Measurements from ENCODE around the gene CBFA2T3. TPM values are rescaled to one million over a fixed set of nuclear protein-coding genes. Genes with fewer than 3 reads are reported as not detected.

Gene CBFA2T3
- total RNA-seq, 1 donor from 2014 or later: 4.6 TPM

- no peak for TF ChIP-seq CTCF (conservative IDR thresholded peaks at IDR 0.05)
- no peaks in the 10 kb centered on the region for H3K4me1 Mint-ChIP-seq
- H3K4me3 Mint-ChIP-seq: no peak overlapping the region
- H3K27me3 Mint-ChIP-seq (ENCODE audit: low read depth): no peaks in the 10 kb centered on the region
- H3K9me3 Mint-ChIP-seq: no peaks in the 10 kb centered on the region
- H3K27ac Mint-ChIP-seq (ENCODE audit: unreplicated experiment): no peak overlapping the region
- no peaks in the 10 kb centered on the region for H3K36me3 Mint-ChIP-seq (ENCODE audit: low read depth)
- no peak for DNase-seq (ENCODE audit: low read depth, low spot score)
These were observed 111.3 kb downstream of the CBFA2T3 start for GRCh38 chr16:88865742-88866141.

GRCh38 chr16:88865310-88865709, 111.7 kb downstream of the CBFA2T3 start:
- no peaks in the 10 kb centered on the region for H3K4me1 Mint-ChIP-seq
- H3K4me3 Mint-ChIP-seq: no peak overlapping the region
- no peaks in the 10 kb centered on the region for H3K27me3 Mint-ChIP-seq (ENCODE audit: low read depth)
- DNase-seq (ENCODE audit: low read depth, low spot score): no peak
- H3K36me3 Mint-ChIP-seq (ENCODE audit: low read depth): no peaks in the 10 kb centered on the region
- no peak overlapping the region for H3K27ac Mint-ChIP-seq (ENCODE audit: unreplicated experiment)
- no peak for TF ChIP-seq CTCF (conservative IDR thresholded peaks at IDR 0.05)
- H3K9me3 Mint-ChIP-seq: no peaks in the 10 kb centered on the region

- no peak for DNase-seq (ENCODE audit: low read depth, low spot score)
- H3K27ac Mint-ChIP-seq (ENCODE audit: unreplicated experiment): no peak overlapping the region
- TF ChIP-seq CTCF (conservative IDR thresholded peaks at IDR 0.05): no peak
- no peaks in the 10 kb centered on the region for H3K36me3 Mint-ChIP-seq (ENCODE audit: low read depth)
- H3K4me3 Mint-ChIP-seq: no peak overlapping the region
- no peaks in the 10 kb centered on the region for H3K4me1 Mint-ChIP-seq
- no peaks in the 10 kb centered on the region for H3K27me3 Mint-ChIP-seq (ENCODE audit: low read depth)
- H3K9me3 Mint-ChIP-seq: no peaks in the 10 kb centered on the region
These were observed 112.5 kb downstream of the CBFA2T3 start for GRCh38 chr16:88864521-88864920.

- H3K4me1 Mint-ChIP-seq: no peaks in the 10 kb centered on the region
- H3K9me3 Mint-ChIP-seq: no peaks in the 10 kb centered on the region
- no peak overlapping the region for H3K27ac Mint-ChIP-seq (ENCODE audit: unreplicated experiment)
- H3K4me3 Mint-ChIP-seq: no peak overlapping the region
- no peaks in the 10 kb centered on the region for H3K36me3 Mint-ChIP-seq (ENCODE audit: low read depth)
- no peaks in the 10 kb centered on the region for H3K27me3 Mint-ChIP-seq (ENCODE audit: low read depth)
- no peak for TF ChIP-seq CTCF (conservative IDR thresholded peaks at IDR 0.05)
- DNase-seq (ENCODE audit: low read depth, low spot score): no peak
These were observed 112.9 kb downstream of the CBFA2T3 start for GRCh38 chr16:88864099-88864498.

GRCh38 chr16:88863426-88863825, 113.6 kb downstream of the CBFA2T3 start:
- no peaks in the 10 kb centered on the region for H3K36me3 Mint-ChIP-seq (ENCODE audit: low read depth)

More at GRCh38 chr16:88863426-88863825, 113.6 kb downstream of the CBFA2T3 start:
- H3K27me3 Mint-ChIP-seq (ENCODE audit: low read depth): no peaks in the 10 kb centered on the region
- H3K4me3 Mint-ChIP-seq: no peak overlapping the region
- TF ChIP-seq CTCF (conservative IDR thresholded peaks at IDR 0.05): no peak
- DNase-seq (ENCODE audit: low read depth, low spot score): no peak
- H3K9me3 Mint-ChIP-seq: no peaks in the 10 kb centered on the region
- no peak overlapping the region for H3K27ac Mint-ChIP-seq (ENCODE audit: unreplicated experiment)
- no peaks in the 10 kb centered on the region for H3K4me1 Mint-ChIP-seq

Measured in neural crest cell (in vitro differentiated cells).